GM12892 (cell line): Measurements from ENCODE around the gene FHAD1.

Experiments used
- POLR2A ChIP-seq: IDR thresholded peaks from 2 replicates; pipeline ENCODE4 v1.6.1; 2011; ENCODE audit warnings: low read depth, low read length, control low read depth
- TAF1 ChIP-seq: IDR thresholded peaks from 2 replicates; pipeline ENCODE4 v1.6.1; 2011; ENCODE audit warnings: low read depth, mild to moderate bottlenecking, control low read depth, low read length, borderline replicate concordance

DNA sequence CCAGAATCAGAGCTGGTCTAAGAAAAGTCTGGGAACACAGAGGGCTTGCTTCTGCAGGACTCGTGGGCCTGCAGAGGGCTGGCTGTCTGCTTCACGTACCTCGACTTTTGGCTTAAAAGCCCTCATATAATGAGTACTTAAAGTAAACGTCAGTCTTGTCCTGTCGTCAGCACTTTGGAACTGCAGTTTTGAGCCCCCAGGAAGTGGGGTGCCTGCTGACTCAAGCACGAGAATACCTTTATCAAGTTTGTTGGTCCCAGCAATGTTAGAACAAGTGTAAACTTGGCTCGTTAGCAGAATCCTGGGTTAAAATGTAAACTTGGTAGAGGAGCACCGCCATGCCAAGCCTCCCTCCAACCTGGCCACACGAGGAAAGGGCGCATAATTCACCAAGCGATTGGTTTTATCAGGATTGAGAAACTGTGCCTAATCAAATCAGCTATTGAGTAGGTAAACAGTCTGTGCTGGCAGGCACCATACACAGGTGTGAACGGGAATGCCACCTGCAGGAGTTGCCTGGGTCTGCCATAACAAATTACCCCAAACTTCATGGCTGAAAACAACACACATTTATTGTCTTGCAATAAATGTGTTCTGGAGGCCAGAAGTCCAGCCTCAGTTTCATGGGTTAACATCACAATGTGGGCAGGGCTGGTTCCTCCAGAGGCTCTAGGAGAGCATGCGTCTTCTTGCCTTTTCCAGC is 45.0 kb upstream of the FHAD1 start:
- TF ChIP-seq POLR2A (no peak), TAF1 (no peak)
